ENCODE data around the gene SPESP1.

Gene SPESP1

GRCh38 chr15:68992696-68993095, 62.4 kb downstream of the SPESP1 start:
- no peak for DNase-seq (ENCODE audit: low read depth)

GRCh38 chr15:68993276-68993675, 63.0 kb downstream of the SPESP1 start:
- no peak for DNase-seq (ENCODE audit: low read depth)

GRCh38 chr15:68994149-68994548, 63.8 kb downstream of the SPESP1 start:
- no peak for DNase-seq (ENCODE audit: low read depth)

GRCh38 chr15:68994981-68995761, 64.8 kb downstream of the SPESP1 start:
- no peak for DNase-seq (ENCODE audit: low read depth)

All from activated T-cell treated with anti-CD3 and anti-CD28 coated beads for 1 hour (primary cell).